H9 (cell line): Measurements from ENCODE around the gene AADAT. TPM values are rescaled to one million over a fixed set of nuclear protein-coding genes. Genes with fewer than 3 reads are reported as not detected.

Experiments used
- DNase-seq: peaks from one replicate; pipeline ENCODE4 v3.0.0-alpha.2; 2017
- H2AFZ ChIP-seq: one replicate; pipeline ENCODE4 v1.6.1; 2013; ENCODE audit warnings: mild to moderate bottlenecking, low read length, control low read depth, moderate library complexity
- H2AK5ac ChIP-seq: 2 replicates; pipeline ENCODE4 v1.6.1; 2013; ENCODE audit warnings: low read length, control low read depth, mixed read lengths; ENCODE audit not compliant: insufficient read length
- H2BK120ac ChIP-seq: one replicate; pipeline ENCODE4 v1.6.1; 2013; ENCODE audit warnings: low read depth, mild to moderate bottlenecking, low read length, control low read depth, inconsistent platforms; ENCODE audit not compliant: poor library complexity, severe bottlenecking
- H2BK12ac ChIP-seq: 2 replicates; pipeline ENCODE4 v1.6.1; 2013; ENCODE audit warnings: low read length, control low read depth, mixed read lengths, low read depth; ENCODE audit not compliant: insufficient read length
- H2BK15ac ChIP-seq: 2 replicates; pipeline ENCODE4 v1.6.1; 2013; ENCODE audit warnings: low read depth, low read length, control low read depth
- H2BK20ac ChIP-seq: one replicate; pipeline ENCODE4 v1.6.1; 2013; ENCODE audit warnings: low read depth, mild to moderate bottlenecking, low read length, control low read depth, inconsistent platforms; ENCODE audit not compliant: poor library complexity, severe bottlenecking
- H2BK5ac ChIP-seq: 2 replicates; pipeline ENCODE4 v1.6.1; 2013; ENCODE audit warnings: low read length, control low read depth, mixed read lengths; ENCODE audit not compliant: insufficient read length
- H3K14ac ChIP-seq: 2 replicates; pipeline ENCODE4 v1.6.1; 2013; ENCODE audit warnings: low read length, control low read depth; ENCODE audit not compliant: insufficient read depth
- H3K18ac ChIP-seq: 2 replicates; pipeline ENCODE4 v1.6.1; 2013; ENCODE audit warnings: low read depth, mild to moderate bottlenecking, mixed read lengths, low read length, control low read depth; ENCODE audit not compliant: insufficient read length
- H3K23ac ChIP-seq: 2 replicates; pipeline ENCODE4 v1.6.1; 2013; ENCODE audit warnings: low read length, control low read depth, mixed read lengths, low read depth; ENCODE audit not compliant: insufficient read length
- H3K23me2 ChIP-seq: 2 replicates; pipeline ENCODE4 v1.6.1; 2013; ENCODE audit warnings: low read depth, mild to moderate bottlenecking, mixed read lengths, low read length, control low read depth; ENCODE audit not compliant: insufficient read length, poor library complexity, severe bottlenecking
- H3K27ac ChIP-seq: 2 replicates; pipeline ENCODE4 v1.5.1; 2013; ENCODE audit warnings: low read length, control low read depth, mixed read lengths, low read depth; ENCODE audit not compliant: insufficient read length
- H3K27me3 ChIP-seq: 2 replicates; pipeline ENCODE4 v1.6.1; 2013; ENCODE audit warnings: low read length, control low read depth, inconsistent platforms; ENCODE audit not compliant: insufficient read depth
- H3K4ac ChIP-seq: 2 replicates; pipeline ENCODE4 v1.6.1; 2013; ENCODE audit warnings: low read depth, mild to moderate bottlenecking, control low read depth, inconsistent platforms, low read length, moderate library complexity
- H3K4me1 ChIP-seq: 2 replicates; pipeline ENCODE4 v1.6.1; 2013; ENCODE audit warnings: low read length, control low read depth, inconsistent platforms; ENCODE audit not compliant: insufficient read depth
- H3K4me2 ChIP-seq: 2 replicates; pipeline ENCODE4 v1.6.1; 2013; ENCODE audit warnings: low read length, control low read depth, mixed read lengths; ENCODE audit not compliant: insufficient read length, insufficient read depth
- H3K56ac ChIP-seq: 2 replicates; pipeline ENCODE4 v1.6.1; 2013; ENCODE audit warnings: low read depth, mild to moderate bottlenecking, mixed read lengths, low read length, control low read depth; ENCODE audit not compliant: insufficient read length
- H3K79me1 ChIP-seq: 2 replicates; pipeline ENCODE4 v1.6.1; 2013; ENCODE audit warnings: low read depth, mild to moderate bottlenecking, moderate library complexity, low read length, control low read depth, inconsistent platforms; ENCODE audit not compliant: insufficient read depth, poor library complexity, severe bottlenecking
- H3K79me2 ChIP-seq: 2 replicates; pipeline ENCODE4 v1.6.1; 2013; ENCODE audit warnings: low read length, control low read depth, inconsistent platforms; ENCODE audit not compliant: insufficient read depth
- H3K9ac ChIP-seq: 2 replicates; pipeline ENCODE4 v1.6.1; 2013; ENCODE audit warnings: low read length, control low read depth, mixed read lengths; ENCODE audit not compliant: insufficient read length; ENCODE audit errors: extremely low read depth
- H3K9me3 ChIP-seq: one replicate; pipeline ENCODE4 v1.6.1; 2013; ENCODE audit warnings: low read depth, low read length, inconsistent platforms; ENCODE audit not compliant: control insufficient read depth
- H3T11ph ChIP-seq: one replicate; pipeline ENCODE4 v1.6.1; 2013; ENCODE audit warnings: mild to moderate bottlenecking, low read length, control low read depth, inconsistent platforms
- H4K20me1 ChIP-seq: one replicate; pipeline ENCODE4 v1.6.1; 2013; ENCODE audit not compliant: control insufficient read depth, insufficient read length, insufficient read depth
- H4K5ac ChIP-seq: 2 replicates; pipeline ENCODE4 v1.6.1; 2013; ENCODE audit warnings: low read depth, mild to moderate bottlenecking, mixed read lengths, low read length, control low read depth; ENCODE audit not compliant: insufficient read length
- H4K8ac ChIP-seq: replicated peaks from 2 replicates; pipeline ENCODE4 v1.6.1; 2013; ENCODE audit warnings: low read length, control low read depth, mixed read lengths, low read depth; ENCODE audit not compliant: insufficient read length
- H4K91ac ChIP-seq: 2 replicates; pipeline ENCODE4 v1.6.1; 2013; ENCODE audit warnings: low read depth, mild to moderate bottlenecking, moderate library complexity, mixed read lengths, low read length, control low read depth; ENCODE audit not compliant: insufficient read length
- H3K27ac Mint-ChIP-seq, 3 experiments: 2 replicates in 2 of 3; 3 replicates in 1 of 3; pipeline ENCODE4 v1.8.0; 2020 to 2021; ENCODE audit warnings: mixed read lengths in 3 of 3, mild to moderate bottlenecking in 1 of 3, moderate library complexity in 1 of 3
- H3K27me3 Mint-ChIP-seq: 2 replicates; pipeline ENCODE4 v1.8.0; 2021; ENCODE audit warnings: low read depth, mild to moderate bottlenecking, moderate library complexity, mixed read lengths
- H3K36me3 Mint-ChIP-seq, 3 experiments: 2 replicates in 2 of 3; 3 replicates in 1 of 3; pipeline ENCODE4 v1.8.0; 2020 to 2021; ENCODE audit warnings: low read depth in 3 of 3, mixed read lengths in 3 of 3; ENCODE audit not compliant: insufficient read depth in 1 of 3
- H3K4me1 Mint-ChIP-seq, 2 experiments: 2 replicates each; pipeline ENCODE4 v1.8.0; 2020; ENCODE audit warnings: mixed read lengths in 2 of 2
- H3K4me3 Mint-ChIP-seq, 2 experiments: 2 replicates in 1 of 2; 3 replicates in 1 of 2; pipeline ENCODE4 v1.8.0; 2020 to 2021; ENCODE audit warnings: mild to moderate bottlenecking in 2 of 2, mixed read lengths in 2 of 2, moderate library complexity in 1 of 2
- H3K9me3 Mint-ChIP-seq, 2 experiments: 2 replicates in 1 of 2; 3 replicates in 1 of 2; pipeline ENCODE4 v1.8.0; 2020; ENCODE audit warnings: mild to moderate bottlenecking in 2 of 2, mixed read lengths in 2 of 2, moderate library complexity in 1 of 2
- WGBS: extraction: QIAGEN DNeasy Blood & Tissue Kit; methylation state at CpG from one replicate; pipeline ENCODE4 v1.1.7; 2013; ENCODE audit warnings: missing lambda C conversion rate, low lambda C conversion rate, mixed read lengths; ENCODE audit not compliant: insufficient read length; ENCODE audit errors: extremely low coverage; 5-methylcytosine and 5-hydroxymethylcytosine counted together
- total RNA-seq: library from RNA; stranded (reverse); gene quantifications from 2 replicates; pipeline ENCODE4 v1.2.1, GENCODE V29; 2021
- TF ChIP-seq, protein P1 (sequence below): fragments of 200-600 bp; sonication (generic); conservative IDR thresholded peaks from 3 replicates; pipeline ENCODE4 v1.8.0; 2021; ENCODE audit warnings: antibody characterized with exemption, mild to moderate bottlenecking

The AADAT gene
- total RNA-seq, 1 experiment from 2014 or later, result 14.1 TPM

DNA sequence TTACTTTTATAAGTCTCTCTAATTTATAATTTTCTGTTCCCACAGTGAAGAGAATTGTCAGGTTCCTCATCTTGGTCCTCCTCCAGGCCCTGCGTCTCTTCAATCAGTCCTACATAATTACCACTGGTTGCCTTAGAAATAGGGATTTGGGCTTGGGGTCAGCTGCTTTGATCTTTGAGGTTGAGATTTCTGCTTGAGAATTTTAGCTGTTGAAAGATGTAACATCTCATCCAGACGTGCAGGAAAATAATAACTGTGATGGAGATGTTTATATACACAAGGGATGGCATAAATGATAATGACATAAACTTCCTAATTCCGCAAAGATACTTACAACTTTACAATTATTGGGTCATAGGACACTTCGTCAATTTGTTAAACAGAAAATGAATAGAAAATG lies 30.3 kb downstream of the AADAT start:
- H3K9ac ChIP-seq, result no peak overlapping the region
- Mint-ChIP-seq H3K9me3 (no peaks in the 10 kb centered on the region), H3K36me3 (peaks cover 0 to 48% (median 19%) of the 10 kb centered on the region in 3 experiments; a peak in 6 of 7 replicates), H3K4me1 (peaks cover 0 to 5% of the 10 kb centered on the region in 2 experiments; a peak in 1 of 4 replicates), H3K27ac (no peak overlapping the region), H3K4me3 (no peak overlapping the region), H3K27me3 (no peaks in the 10 kb centered on the region)
- H4K5ac ChIP-seq, result no peak overlapping the region
- WGBS, result no CpG with 5 or more reads among the region's 4 CpGs
- H2BK12ac ChIP-seq, result no peak overlapping the region
- H2BK120ac ChIP-seq, result no peak overlapping the region
- no peaks in the 10 kb centered on the region for H3K9me3 ChIP-seq
- H3K4me1 ChIP-seq, result no peaks in the 10 kb centered on the region
- H2AK5ac ChIP-seq, result no peak overlapping the region
- no peak overlapping the region for H3K4ac ChIP-seq
- H3K27ac ChIP-seq, result no peak overlapping the region
- H4K20me1 ChIP-seq, result no peaks in the 10 kb centered on the region
- no peaks in the 10 kb centered on the region for H3K27me3 ChIP-seq
- H2AFZ ChIP-seq, result no peak overlapping the region
- H3K4me2 ChIP-seq, result no peak overlapping the region
- H3K23ac ChIP-seq, result no peak overlapping the region
- H3K23me2 ChIP-seq, result no peaks in the 10 kb centered on the region
- H3T11ph ChIP-seq, result no peak overlapping the region
- no peak for DNase-seq
- H3K56ac ChIP-seq, result no peak overlapping the region
- H2BK5ac ChIP-seq, result no peak overlapping the region
- H3K79me2 ChIP-seq, result no peaks in the 10 kb centered on the region
- H4K91ac ChIP-seq, result no peak overlapping the region
- no peaks in the 10 kb centered on the region for H3K79me1 ChIP-seq
- no peak overlapping the region for H2BK15ac ChIP-seq
- H3K18ac ChIP-seq, result no peak overlapping the region
- TF ChIP-seq, protein P1, sequence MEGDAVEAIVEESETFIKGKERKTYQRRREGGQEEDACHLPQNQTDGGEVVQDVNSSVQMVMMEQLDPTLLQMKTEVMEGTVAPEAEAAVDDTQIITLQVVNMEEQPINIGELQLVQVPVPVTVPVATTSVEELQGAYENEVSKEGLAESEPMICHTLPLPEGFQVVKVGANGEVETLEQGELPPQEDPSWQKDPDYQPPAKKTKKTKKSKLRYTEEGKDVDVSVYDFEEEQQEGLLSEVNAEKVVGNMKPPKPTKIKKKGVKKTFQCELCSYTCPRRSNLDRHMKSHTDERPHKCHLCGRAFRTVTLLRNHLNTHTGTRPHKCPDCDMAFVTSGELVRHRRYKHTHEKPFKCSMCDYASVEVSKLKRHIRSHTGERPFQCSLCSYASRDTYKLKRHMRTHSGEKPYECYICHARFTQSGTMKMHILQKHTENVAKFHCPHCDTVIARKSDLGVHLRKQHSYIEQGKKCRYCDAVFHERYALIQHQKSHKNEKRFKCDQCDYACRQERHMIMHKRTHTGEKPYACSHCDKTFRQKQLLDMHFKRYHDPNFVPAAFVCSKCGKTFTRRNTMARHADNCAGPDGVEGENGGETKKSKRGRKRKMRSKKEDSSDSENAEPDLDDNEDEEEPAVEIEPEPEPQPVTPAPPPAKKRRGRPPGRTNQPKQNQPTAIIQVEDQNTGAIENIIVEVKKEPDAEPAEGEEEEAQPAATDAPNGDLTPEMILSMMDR, result no peak
- H4K8ac ChIP-seq, result no peak overlapping the region
- H3K14ac ChIP-seq, result no peak overlapping the region
- H2BK20ac ChIP-seq, result no peak overlapping the region
